ENCODE data around the gene KLHDC7A. TPM values are rescaled to one million over a fixed set of nuclear protein-coding genes. Genes with fewer than 3 reads are reported as not detected.

Gene KLHDC7A
- total and polyA plus RNA-seq, 12 donors, result 0.09 to 0.14 (median 0.13) TPM; not detected in 7

GRCh38 chr1:18515120-18515667, 34.5 kb downstream of the KLHDC7A start:
- no peak for TF ChIP-seq CTCF (IDR thresholded peaks at IDR 0.05)
- ATAC-seq, result no peak
- no peak for DNase-seq
- Histone ChIP-seq H3K27me3 (peaks cover 0 to 22% (median 14%) of the 10 kb centered on the region in 7 donors), H3K36me3 (no peaks in the 10 kb centered on the region), H3K4me3 (no peak overlapping the region), H3K9me3 (peaks cover 0 to 41% (median 21%) of the 10 kb centered on the region in 11 donors), H3K4me1 (no peaks in the 10 kb centered on the region), H3K27ac (no peak overlapping the region)
- intact Hi-C loops (cut with DNase I), result no loop called here
- WGBS, 2 donors, result 63 to 66% methylated on average over 1 of the region's 1 CpG

GRCh38 chr1:18516473-18516872, 35.7 kb downstream of the KLHDC7A start:
- H3K27me3 ChIP-seq, result peaks cover 0 to 23% (median 14%) of the 10 kb centered on the region in 7 donors
- 57 to 58% methylated on average over 1 of the region's 1 CpG for WGBS, 2 donors
- H3K4me3 ChIP-seq, result no peak overlapping the region
- H3K36me3 ChIP-seq, result no peaks in the 10 kb centered on the region
- intact Hi-C loops (cut with DNase I), result no loop called here
- H3K9me3 ChIP-seq, result peaks cover 0 to 41% (median 21%) of the 10 kb centered on the region in 11 donors
- H3K27ac ChIP-seq, result no peak overlapping the region
- ATAC-seq (no peak), DNase-seq (no peak)
- no peak for TF ChIP-seq CTCF (IDR thresholded peaks at IDR 0.05)
- no peaks in the 10 kb centered on the region for H3K4me1 ChIP-seq

GRCh38 chr1:18526436-18527275, 45.9 kb downstream of the KLHDC7A start:
- H3K27me3 ChIP-seq, result peaks cover 0 to 38% (median 34%) of the 10 kb centered on the region in 7 donors
- peaks cover 0 to 3% (median 0%) of the 10 kb centered on the region in 11 donors for H3K9me3 ChIP-seq
- 70 to 71% methylated on average over 6 of the region's 6 CpGs for WGBS, 2 donors
- DNase-seq (no peak), ATAC-seq (no peak)
- H3K27ac ChIP-seq, result no peak overlapping the region
- H3K36me3 ChIP-seq, result no peaks in the 10 kb centered on the region
- H3K4me1 ChIP-seq, result no peaks in the 10 kb centered on the region
- TF ChIP-seq CTCF (IDR thresholded peaks at IDR 0.05), result no peak
- H3K4me3 ChIP-seq, result no peak overlapping the region
- intact Hi-C loops (cut with DNase I), result no loop called here

GRCh38 chr1:18527514-18527913, 46.8 kb downstream of the KLHDC7A start:
- Histone ChIP-seq H3K4me3 (no peak overlapping the region), H3K27ac (no peak overlapping the region), H3K36me3 (no peaks in the 10 kb centered on the region), H3K4me1 (no peaks in the 10 kb centered on the region), H3K27me3 (peaks cover 0 to 46% (median 32%) of the 10 kb centered on the region in 7 donors), H3K9me3 (no peaks in the 10 kb centered on the region)
- no peak for ATAC-seq
- 73 to 75% methylated on average over 4 of the region's 4 CpGs for WGBS, 2 donors
- DNase-seq, result no peak
- no peak for TF ChIP-seq CTCF (IDR thresholded peaks at IDR 0.05)
- intact Hi-C loops (cut with DNase I), result no loop called here
